Muscle of arm (tissue), 12 donors: ENCODE data around the gene TCEA2. TPM values are rescaled to one million over a fixed set of nuclear protein-coding genes. Genes with fewer than 3 reads are reported as not detected.

Experiments
- DNase-seq: peaks from one replicate; pipeline ENCODE4 v3.0.0-alpha.2; 2013
- polyA plus RNA-seq, 12 donors: library from polyadenylated mRNA; unstranded; fragments of 120-200 nt; gene quantifications; one replicate each; pipeline ENCODE4 v1.2.1, GENCODE V29; 2013; ENCODE audit not compliant: insufficient read length in 12 of 12

TCEA2 gene
- polyA plus RNA-seq, 12 donors: 35.5 to 59.2 (median 42.4) TPM; not detected in 1

DNA sequence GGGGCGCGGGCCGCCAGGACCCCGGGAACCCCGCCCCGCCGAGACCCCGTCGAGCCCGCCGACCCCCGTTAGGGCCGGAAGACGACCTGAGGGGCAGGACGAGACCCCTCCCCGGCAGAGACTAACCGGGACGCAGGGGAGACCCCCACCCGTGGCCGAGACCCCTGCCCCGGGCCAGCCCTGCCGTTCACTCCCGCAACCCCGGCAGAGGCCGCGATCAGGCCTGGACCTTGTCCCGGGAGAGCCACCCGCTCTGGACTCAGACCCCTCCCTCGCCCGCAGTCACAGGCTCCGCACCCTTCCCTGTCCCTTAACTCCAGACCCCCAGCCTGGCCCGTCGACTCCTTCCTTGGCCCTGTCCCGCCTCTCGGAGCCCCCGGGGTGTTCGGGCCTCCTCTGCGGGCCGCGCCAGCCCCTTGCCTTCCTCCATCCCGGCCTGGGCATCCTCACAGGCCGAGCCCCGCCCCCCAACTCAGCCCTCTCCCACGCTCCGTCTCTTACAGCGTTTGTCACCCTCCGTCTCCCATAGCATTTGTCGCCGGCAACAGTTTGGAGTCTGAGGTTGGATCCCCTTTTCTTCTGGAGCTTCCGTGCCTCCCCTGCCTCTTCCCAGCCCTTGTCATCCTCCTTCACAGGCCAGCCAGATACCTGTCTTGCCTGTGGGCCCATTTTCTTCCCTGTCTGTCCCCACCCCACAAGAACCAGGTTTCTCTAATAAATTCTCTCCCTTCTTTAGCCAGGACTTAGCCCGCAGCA lies 569 bp downstream of the TCEA2 start:
- DNase-seq: no peak

DNA sequence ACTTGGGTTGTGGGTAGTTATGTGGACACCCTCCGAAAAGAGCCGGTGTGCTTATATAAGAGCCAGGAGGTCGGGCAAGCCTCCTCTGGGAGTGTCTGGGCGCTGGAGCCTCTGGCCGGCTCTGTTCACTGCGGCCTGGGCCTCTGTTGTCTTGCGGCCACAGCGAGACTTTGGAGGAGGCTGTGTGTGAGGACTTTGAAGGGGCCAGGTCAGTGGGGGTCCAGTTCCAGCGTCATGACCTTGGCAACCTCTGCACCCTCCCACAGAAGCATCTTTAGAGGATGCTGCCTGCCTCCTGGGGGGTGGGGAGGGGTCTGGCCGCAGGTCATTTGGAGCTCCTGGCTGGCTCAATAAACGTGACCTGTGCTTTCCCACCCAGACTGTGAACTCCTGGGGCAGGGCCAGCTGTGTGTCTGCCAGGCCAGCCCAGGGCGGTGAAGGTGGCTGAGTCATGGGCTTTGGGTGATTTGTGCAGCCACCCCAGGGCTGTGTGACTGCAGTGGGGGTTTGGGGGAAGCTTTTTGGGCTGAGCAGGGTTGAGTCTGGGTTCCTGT lies 1.2 kb downstream of the TCEA2 start:
- no peak for DNase-seq

- DNase-seq: no peak
Measured at GRCh38 chr20:64065062-64065973, 2.3 kb downstream of the TCEA2 start.

GRCh38 chr20:64065974-64066343 lies 3.0 kb downstream of the TCEA2 start:
- no peak for DNase-seq

- no peak for DNase-seq
Measured at GRCh38 chr20:64067005-64067632, 4.1 kb downstream of the TCEA2 start.

DNA sequence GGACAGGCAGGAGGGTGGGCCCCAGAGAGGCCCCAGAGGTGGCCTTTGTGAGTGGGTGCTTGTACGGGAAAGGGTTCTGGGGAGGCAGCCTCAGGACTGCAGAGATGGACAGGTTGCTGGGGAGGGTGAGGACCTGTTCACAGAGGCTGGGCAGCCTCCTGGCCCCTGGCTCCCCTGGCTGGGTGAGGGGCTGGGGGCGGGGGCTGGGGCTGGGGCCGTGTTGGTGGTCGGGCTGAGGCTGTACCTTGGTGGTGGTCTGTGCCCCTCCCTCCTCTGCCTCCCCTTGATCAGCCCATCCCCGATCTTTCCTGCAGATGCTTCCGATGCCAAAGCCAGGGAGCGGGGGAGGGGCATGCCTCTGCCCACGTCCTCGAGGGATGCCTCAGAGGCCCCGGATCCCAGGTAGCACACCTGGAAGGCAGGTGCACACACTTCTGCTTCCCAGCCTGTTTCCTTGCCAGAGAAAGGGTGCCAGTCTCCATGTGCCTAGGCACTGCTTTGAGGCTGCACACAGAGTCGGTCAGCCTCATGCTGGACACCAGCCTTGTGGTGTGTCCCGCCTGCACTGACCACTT lies 4.8 kb downstream of the TCEA2 start:
- DNase-seq: no peak

- DNase-seq: no peak
Measured at GRCh38 chr20:64068386-64069208, 5.6 kb downstream of the TCEA2 start.

- no peak for DNase-seq
Measured at GRCh38 chr20:64069209-64069613, 6.2 kb downstream of the TCEA2 start.

GRCh38 chr20:64069614-64070243 lies 6.7 kb downstream of the TCEA2 start:
- no peak for DNase-seq

DNA sequence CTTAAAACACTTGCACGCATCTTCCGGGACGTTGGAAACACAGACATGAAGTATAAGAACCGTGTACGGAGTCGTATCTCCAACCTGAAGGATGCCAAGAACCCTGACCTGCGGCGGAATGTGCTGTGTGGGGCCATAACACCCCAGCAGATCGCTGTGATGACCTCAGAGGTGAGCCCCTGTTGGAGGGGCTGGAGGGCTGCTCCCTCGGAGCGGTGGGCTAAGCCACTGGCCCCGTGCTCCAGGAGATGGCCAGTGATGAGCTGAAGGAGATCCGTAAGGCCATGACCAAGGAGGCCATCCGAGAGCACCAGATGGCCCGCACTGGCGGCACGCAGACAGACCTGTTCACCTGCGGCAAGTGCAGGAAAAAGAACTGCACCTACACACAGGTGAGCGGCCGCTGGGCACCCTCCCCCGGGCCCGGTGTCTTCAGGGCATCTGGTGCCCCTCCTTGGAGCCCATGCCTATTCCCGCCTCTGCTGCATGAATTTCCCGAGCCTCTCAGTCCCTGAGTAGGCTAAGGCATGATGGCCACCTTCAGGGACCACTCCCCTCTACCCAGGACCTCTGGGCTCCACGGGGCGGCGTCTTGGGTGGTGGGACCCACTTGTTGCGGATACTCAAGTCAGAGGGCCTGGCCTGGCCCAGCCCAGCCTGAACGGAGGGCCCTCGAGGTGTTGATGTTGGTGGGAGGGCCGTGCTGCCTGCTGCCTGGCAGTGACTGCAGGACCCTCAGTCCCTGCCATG lies 7.4 kb downstream of the TCEA2 start:
- DNase-seq: no peak

DNA sequence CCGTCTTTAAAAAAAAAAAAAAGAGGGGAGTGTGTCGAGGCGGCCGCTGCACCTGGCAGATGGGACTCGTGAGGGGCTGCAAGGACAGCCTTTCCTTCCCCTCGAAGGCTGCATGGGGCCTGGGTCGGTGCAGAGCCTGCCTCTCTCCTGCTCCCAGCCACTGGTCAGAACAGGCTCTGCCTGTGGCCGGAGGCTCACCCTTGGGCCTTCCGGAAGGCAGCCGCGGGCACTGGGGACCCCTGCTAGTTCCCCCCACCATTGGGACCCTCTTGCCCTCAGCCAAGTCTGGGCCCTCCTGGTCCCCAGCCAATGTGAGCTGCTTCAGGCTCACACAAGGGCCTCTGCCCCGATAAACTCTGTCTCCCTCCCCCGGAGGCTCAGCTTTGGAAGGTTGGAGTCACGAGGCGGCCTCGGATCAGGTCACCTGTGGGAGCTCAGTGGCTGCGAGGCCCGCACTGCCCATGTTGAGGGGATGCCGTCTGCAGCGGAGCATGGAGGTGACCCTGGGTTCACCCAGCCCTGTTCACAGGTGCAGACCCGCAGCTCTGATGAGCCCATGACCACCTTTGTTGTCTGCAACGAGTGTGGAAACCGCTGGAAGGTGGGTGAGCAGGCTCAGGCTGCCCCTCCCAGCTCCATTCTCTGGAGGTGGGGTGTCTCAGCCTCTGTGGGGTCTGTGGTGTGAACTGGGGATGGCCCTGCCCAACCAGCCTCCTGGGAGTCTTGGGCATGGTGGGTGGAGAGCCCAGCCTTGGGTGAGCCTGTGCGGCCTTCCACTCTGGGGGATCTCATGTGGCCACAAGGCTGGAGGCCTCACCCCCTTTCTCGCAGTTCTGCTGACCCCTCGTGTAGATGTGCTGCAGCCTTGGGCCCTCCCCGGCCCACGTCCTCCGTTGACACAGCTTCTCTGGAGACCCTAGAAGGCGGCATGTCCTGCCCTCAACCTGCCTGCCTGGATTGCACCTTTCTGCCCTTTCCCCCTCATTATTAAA lies 8.6 kb downstream of the TCEA2 start:
- DNase-seq: no peak

- DNase-seq: no peak
Measured at GRCh38 chr20:64072498-64073063, 9.6 kb downstream of the TCEA2 start.

- no peak for DNase-seq
Measured at GRCh38 chr20:64073476-64074183, 10.6 kb downstream of the TCEA2 start.

- DNase-seq: no peak
Measured at GRCh38 chr20:64074184-64074789, 11.3 kb downstream of the TCEA2 start.

GRCh38 chr20:64074963-64075362 lies 12.0 kb downstream of the TCEA2 start:
- no peak for DNase-seq

- DNase-seq: no peak
Measured at GRCh38 chr20:64075556-64075955, 12.6 kb downstream of the TCEA2 start.
